ENCODE measurements around the gene NAA50.
A peak's percentile ranks its signal among the peaks of the same experiment; 100 is the strongest.

GRCh38 chr3:113695786-113696645 lies 50.0 kb downstream of the NAA50 start, which contains the start of gene USF3:
- peak; percentile 82 to 85 (median 85) for TF ChIP-seq POLR2AphosphoS5 (IDR thresholded peaks at IDR 0.05)
- TF ChIP-seq, protein P1, sequence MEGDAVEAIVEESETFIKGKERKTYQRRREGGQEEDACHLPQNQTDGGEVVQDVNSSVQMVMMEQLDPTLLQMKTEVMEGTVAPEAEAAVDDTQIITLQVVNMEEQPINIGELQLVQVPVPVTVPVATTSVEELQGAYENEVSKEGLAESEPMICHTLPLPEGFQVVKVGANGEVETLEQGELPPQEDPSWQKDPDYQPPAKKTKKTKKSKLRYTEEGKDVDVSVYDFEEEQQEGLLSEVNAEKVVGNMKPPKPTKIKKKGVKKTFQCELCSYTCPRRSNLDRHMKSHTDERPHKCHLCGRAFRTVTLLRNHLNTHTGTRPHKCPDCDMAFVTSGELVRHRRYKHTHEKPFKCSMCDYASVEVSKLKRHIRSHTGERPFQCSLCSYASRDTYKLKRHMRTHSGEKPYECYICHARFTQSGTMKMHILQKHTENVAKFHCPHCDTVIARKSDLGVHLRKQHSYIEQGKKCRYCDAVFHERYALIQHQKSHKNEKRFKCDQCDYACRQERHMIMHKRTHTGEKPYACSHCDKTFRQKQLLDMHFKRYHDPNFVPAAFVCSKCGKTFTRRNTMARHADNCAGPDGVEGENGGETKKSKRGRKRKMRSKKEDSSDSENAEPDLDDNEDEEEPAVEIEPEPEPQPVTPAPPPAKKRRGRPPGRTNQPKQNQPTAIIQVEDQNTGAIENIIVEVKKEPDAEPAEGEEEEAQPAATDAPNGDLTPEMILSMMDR (IDR thresholded peaks at IDR 0.05 in 8 of 11, conservative IDR thresholded peaks at IDR 0.05 in 3 of 11), result peak in 1 of 11 experiments; percentile 52
